Upper lobe of right lung (tissue), 1 donor: ENCODE results near the gene ST8SIA5. TPM values are rescaled to one million over a fixed set of nuclear protein-coding genes. Genes with fewer than 3 reads are reported as not detected.

ENCODE experiments used
- ATAC-seq: fragments of 200-7000 bp; cut with Tn5 transposase; one replicate; pipeline ENCODE4 v1.9.1; 2020; ENCODE audit warnings: mild to moderate bottlenecking, moderate library complexity
- DNase-seq: peaks from one replicate; pipeline ENCODE4 v3.0.0-alpha.2; 2020
- H3K27ac ChIP-seq: fragments of 200-600 bp; one replicate; pipeline ENCODE4 v1.8.0; 2022
- H3K27me3 ChIP-seq: fragments of 200-600 bp; one replicate; pipeline ENCODE4 v1.8.0; 2022; ENCODE audit warnings: mild to moderate bottlenecking
- H3K36me3 ChIP-seq: fragments of 200-600 bp; one replicate; pipeline ENCODE4 v1.8.0; 2022
- H3K4me1 ChIP-seq: fragments of 200-600 bp; one replicate; pipeline ENCODE4 v1.8.0; 2022
- H3K4me3 ChIP-seq: fragments of 200-600 bp; one replicate; pipeline ENCODE4 v1.8.0; 2022; ENCODE audit warnings: mild to moderate bottlenecking
- H3K9me3 ChIP-seq: fragments of 200-600 bp; one replicate; pipeline ENCODE4 v1.8.0; 2022
- CTCF ChIP-seq: fragments of 200-600 bp; IDR thresholded peaks from one replicate; pipeline ENCODE4 v1.8.0; 2022; ENCODE audit warnings: antibody characterized with exemption
- intact Hi-C: fragments of 100-400 bp; cut with DNase I; formaldehyde crosslinking; loops from one replicate; pipeline ENCODE4 v1.11.0; 2022
- total RNA-seq: library from RNA; stranded (reverse); fragmentation: NEBNext Ultra II Directional; extraction: Animal tissue kit (Norgen Biotek cat#: 25700); gene quantifications from one replicate; pipeline ENCODE4 v1.2.1, GENCODE V29; 2021
- donor health status: DM: no; HTN: yes; CAD: no; lungs with severe emphysema.

The ST8SIA5 gene
- total RNA-seq, 1 donor from 2014 or later, result not detected

- H3K27ac ChIP-seq, result no peak overlapping the region
- no peaks in the 10 kb centered on the region for H3K27me3 ChIP-seq
- no peak for TF ChIP-seq CTCF
- H3K4me3 ChIP-seq, result no peak overlapping the region
- H3K9me3 ChIP-seq, result no peaks in the 10 kb centered on the region
- no peaks in the 10 kb centered on the region for H3K36me3 ChIP-seq
- ATAC-seq, result no peak
- no peaks in the 10 kb centered on the region for H3K4me1 ChIP-seq
- no peak for DNase-seq
- intact Hi-C loops, result no loop called here
Observed at GRCh38 chr18:46711444-46711863, 45.4 kb downstream of the ST8SIA5 start.

GRCh38 chr18:46706968-46707367, 49.9 kb downstream of the ST8SIA5 start:
- intact Hi-C loops, result no loop called here
- ATAC-seq (no peak), DNase-seq (no peak)
- Histone ChIP-seq H3K36me3 (no peaks in the 10 kb centered on the region), H3K4me1 (no peaks in the 10 kb centered on the region), H3K9me3 (no peaks in the 10 kb centered on the region), H3K27ac (no peak overlapping the region), H3K4me3 (no peak overlapping the region), H3K27me3 (no peaks in the 10 kb centered on the region)
- no peak for TF ChIP-seq CTCF

- DNase-seq, result no peak
- Histone ChIP-seq H3K9me3 (no peaks in the 10 kb centered on the region), H3K4me1 (no peaks in the 10 kb centered on the region), H3K36me3 (no peaks in the 10 kb centered on the region), H3K27ac (no peak overlapping the region), H3K27me3 (no peaks in the 10 kb centered on the region), H3K4me3 (no peak overlapping the region)
- ATAC-seq, result no peak
- no peak for TF ChIP-seq CTCF
- intact Hi-C loops, result no loop called here
Observed at GRCh38 chr18:46705521-46705920, 51.3 kb downstream of the ST8SIA5 start.

GRCh38 chr18:46704816-46705215, 52.0 kb downstream of the ST8SIA5 start:
- Histone ChIP-seq H3K4me1 (no peaks in the 10 kb centered on the region), H3K27me3 (no peaks in the 10 kb centered on the region), H3K4me3 (no peak overlapping the region), H3K27ac (no peak overlapping the region), H3K9me3 (no peaks in the 10 kb centered on the region), H3K36me3 (no peaks in the 10 kb centered on the region)
- intact Hi-C loops, result no loop called here
- DNase-seq (no peak), ATAC-seq (no peak)
- no peak for TF ChIP-seq CTCF

- ATAC-seq, result no peak
- TF ChIP-seq CTCF, result no peak
- intact Hi-C loops, result no loop called here
Observed at GRCh38 chr18:46704189-46704588, 52.7 kb downstream of the ST8SIA5 start.

GRCh38 chr18:46702471-46702870, 54.4 kb downstream of the ST8SIA5 start:
- no peak for ATAC-seq
- intact Hi-C loops, result no loop called here
- Histone ChIP-seq H3K27me3 (no peaks in the 10 kb centered on the region), H3K4me3 (no peak overlapping the region), H3K27ac (no peak overlapping the region), H3K36me3 (no peaks in the 10 kb centered on the region), H3K4me1 (no peaks in the 10 kb centered on the region), H3K9me3 (no peaks in the 10 kb centered on the region)
- DNase-seq, result no peak
- no peak for TF ChIP-seq CTCF

More at GRCh38 chr18:46704189-46704588, 52.7 kb downstream of the ST8SIA5 start:
- H3K27me3 ChIP-seq, result no peaks in the 10 kb centered on the region
- DNase-seq, result no peak
- H3K36me3 ChIP-seq, result no peaks in the 10 kb centered on the region
- H3K4me1 ChIP-seq, result no peaks in the 10 kb centered on the region
- H3K9me3 ChIP-seq, result no peaks in the 10 kb centered on the region
- H3K4me3 ChIP-seq, result no peak overlapping the region
- no peak overlapping the region for H3K27ac ChIP-seq
